Activated CD8-positive, alpha-beta T cell treated with anti-CD3 and anti-CD28 coated beads, Interleukin-2, amount 10 ng/mL, durations not matched to agents 7 days and 5 days (primary cell): ENCODE results near the gene LMTK3. TPM values are rescaled to one million over a fixed set of nuclear protein-coding genes. Genes with fewer than 3 reads are reported as not detected.
"Not testable (repeated sequence)": the region's sequence is repeated elsewhere in the genome, so short reads cannot be mapped to it uniquely, and the experiment has no call there.

Experiments used
- ATAC-seq: fragments of 150-1000 bp; cut with Tn5 transposase; one replicate; pipeline ENCODE4 v1.10.0; 2021; ENCODE audit warnings: moderate library complexity
- CTCF ChIA-PET: fragments of 350-600 bp; sonication (Branson Sonifier 250); formaldehyde crosslinking; loops from one replicate; lab custom pipeline; 2021; ENCODE audit warnings: antibody characterized with exemption; lab: Charles Lee
- POLR2A ChIA-PET: fragments of 350-600 bp; sonication (Branson Sonifier 250); formaldehyde crosslinking; loops from one replicate; lab custom pipeline; 2021; ENCODE audit warnings: antibody characterized with exemption; lab: Charles Lee
- DNase-seq: peaks from one replicate; pipeline ENCODE4 v3.0.0-alpha.2; 2020
- H3K27ac Mint-ChIP-seq: one replicate; pipeline ENCODE4 v1.8.0; 2021; ENCODE audit warnings: mild to moderate bottlenecking, mixed read lengths
- H3K27me3 Mint-ChIP-seq: one replicate; pipeline ENCODE4 v1.8.0; 2021; ENCODE audit warnings: low read depth, mixed read lengths
- H3K36me3 Mint-ChIP-seq: one replicate; pipeline ENCODE4 v1.8.0; 2021; ENCODE audit warnings: low read depth, mixed read lengths
- H3K4me1 Mint-ChIP-seq: one replicate; pipeline ENCODE4 v1.8.0; 2021; ENCODE audit warnings: low read depth, mixed read lengths
- H3K4me3 Mint-ChIP-seq: one replicate; pipeline ENCODE4 v1.8.0; 2021; ENCODE audit warnings: mild to moderate bottlenecking, mixed read lengths
- H3K9me3 Mint-ChIP-seq: one replicate; pipeline ENCODE4 v1.8.0; 2022; ENCODE audit warnings: mixed read lengths; ENCODE audit not compliant: insufficient read depth
- total RNA-seq, 2 experiments: library from RNA; stranded (reverse); gene quantifications; one replicate each; pipeline ENCODE4 v1.2.3, GENCODE V29; 2021

LMTK3 gene
- total RNA-seq, 2 experiments from 2014 or later, result 2.8 to 3.7 TPM

DNA sequence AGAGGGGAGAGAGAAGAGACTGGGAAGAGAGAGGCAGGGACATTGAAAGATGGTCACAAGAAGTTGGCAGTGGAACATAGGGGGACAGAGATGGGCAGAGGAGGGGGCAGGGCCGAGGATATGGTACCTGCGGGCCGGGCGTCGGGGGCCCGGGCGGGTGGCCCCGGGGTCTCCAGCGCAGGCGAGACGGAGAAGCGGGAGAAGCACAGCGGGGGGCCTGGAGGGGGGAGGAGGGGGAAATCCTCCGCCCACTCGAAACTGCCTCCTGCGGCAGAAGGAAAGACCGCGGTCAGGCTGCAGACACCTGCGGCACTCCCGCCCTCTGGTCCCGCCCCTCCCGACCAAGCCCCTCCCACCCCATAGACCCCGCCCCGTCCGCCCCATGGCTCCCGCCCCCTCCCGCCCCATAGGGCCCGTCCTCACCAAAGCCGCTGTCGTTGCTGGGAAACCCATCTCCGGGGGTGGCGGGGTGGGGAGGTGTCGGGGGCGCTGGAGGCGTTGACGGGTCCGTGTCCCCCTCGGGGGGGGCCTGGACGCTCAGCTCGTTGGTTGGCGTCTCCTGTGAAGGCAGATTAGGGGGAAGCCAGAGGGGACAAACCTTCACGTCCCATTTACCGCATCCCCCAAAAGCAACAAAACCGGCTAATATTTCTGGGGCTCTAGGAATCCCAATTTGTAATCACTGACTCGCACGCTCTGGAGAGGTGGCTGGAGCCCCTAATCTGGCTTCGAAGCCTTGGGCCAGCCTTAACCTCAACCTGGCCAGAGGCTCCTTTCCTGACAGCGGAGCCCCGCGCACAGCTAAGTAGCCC, 20.4 kb downstream of the LMTK3 start:
- H3K9me3 Mint-ChIP-seq, result no peaks in the 10 kb centered on the region
- ATAC-seq (peak; percentile 13), DNase-seq (peak; percentile 68)
- no peak overlapping the region for H3K27ac Mint-ChIP-seq
- ChIA-PET CTCF (interaction anchor here (0.7 to 5.1 kb wide), 8 partner anchors 10 to 157 kb away, joined by 3 to 53 read pairs (median 20); no protein-coding TSS in a partner anchor), POLR2A (no interaction called here)
- peak overlapping the region; percentile 28 for H3K4me3 Mint-ChIP-seq
- H3K4me1 Mint-ChIP-seq, result peaks cover 45% of the 10 kb centered on the region
- H3K36me3 Mint-ChIP-seq, result no peaks in the 10 kb centered on the region
- peaks cover 31% of the 10 kb centered on the region for H3K27me3 Mint-ChIP-seq

DNA sequence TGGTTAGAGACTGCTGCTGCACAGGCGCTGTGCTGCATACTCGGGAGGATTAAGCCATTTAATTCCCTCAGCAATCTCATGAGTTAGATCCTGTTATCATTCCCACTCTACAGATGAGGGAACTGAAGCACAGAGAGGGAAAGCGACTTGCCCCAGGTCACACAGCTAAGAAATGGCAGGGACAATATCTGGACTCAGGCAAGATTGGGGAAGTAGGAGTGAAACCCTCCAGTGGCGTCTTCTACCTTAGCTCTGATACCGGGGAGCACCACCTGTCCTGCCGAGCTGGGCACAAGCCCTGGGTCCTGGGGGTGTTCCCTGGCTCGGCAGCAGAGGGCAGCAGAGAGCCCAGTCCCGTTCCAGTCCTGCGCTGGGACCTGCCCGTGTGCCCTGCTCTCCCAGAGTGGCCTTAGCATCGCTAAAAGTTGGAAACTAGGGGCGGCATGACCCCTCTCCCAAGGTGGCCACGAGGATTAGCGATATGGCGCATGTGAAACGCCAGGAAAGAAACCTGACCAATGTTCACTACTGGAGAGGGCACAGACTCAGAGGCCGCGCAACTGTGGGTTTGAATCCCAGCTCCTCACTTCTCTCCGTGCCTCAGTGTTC, 21.9 kb downstream of the LMTK3 start:
- CTCF ChIA-PET, result interaction anchor here (0.7 to 5.1 kb wide), 31 partner anchors 8 to 185 kb away, joined by 3 to 53 read pairs (median 4); partner anchors contain the start of genes KDELR1, RPL18, SPHK2 and SYNGR4
- H3K27ac Mint-ChIP-seq, result no peak overlapping the region
- no peak overlapping the region for H3K4me3 Mint-ChIP-seq
- peak; percentile 86 for DNase-seq
- POLR2A ChIA-PET, result interaction anchor here (0.5 to 1.0 kb wide), 3 partner anchors 9 to 160 kb away, joined by 3 to 5 read pairs (median 3); partner anchors contain the start of genes RPL18 and SPHK2
- peak; percentile 56 for ATAC-seq
- peaks cover 28% of the 10 kb centered on the region for H3K27me3 Mint-ChIP-seq
- peaks cover 36% of the 10 kb centered on the region for H3K4me1 Mint-ChIP-seq
- no peaks in the 10 kb centered on the region for H3K36me3 Mint-ChIP-seq
- H3K9me3 Mint-ChIP-seq, result no peaks in the 10 kb centered on the region

DNA sequence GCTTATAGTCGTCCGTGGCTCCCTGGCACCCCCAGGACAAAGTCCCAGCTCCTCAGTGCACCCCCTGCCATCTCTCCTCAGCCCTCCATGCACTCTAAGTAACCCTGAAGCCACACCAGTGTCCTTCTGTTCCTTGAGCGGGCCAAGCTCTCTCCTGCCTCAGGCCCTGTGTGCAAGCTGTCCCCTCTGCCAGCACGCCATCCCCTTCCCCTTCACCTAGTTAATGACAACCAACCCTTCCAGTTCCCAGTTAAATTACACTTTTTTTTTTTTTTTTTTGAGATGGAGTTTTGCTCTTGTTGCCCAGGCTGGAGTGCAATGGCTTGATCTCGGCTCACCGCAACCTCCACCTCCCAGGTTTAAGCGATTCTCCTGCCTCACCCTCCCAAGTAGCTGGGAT, 23.2 kb downstream of the LMTK3 start:
- H3K27ac Mint-ChIP-seq, H3K36me3 Mint-ChIP-seq, H3K4me3 Mint-ChIP-seq, H3K9me3 Mint-ChIP-seq, ATAC-seq, DNase-seq: not testable (repeated sequence)
- peaks cover 30% of the 10 kb centered on the region for H3K4me1 Mint-ChIP-seq
- ChIA-PET CTCF (interaction anchor here (0.6 to 5.1 kb wide), 8 partner anchors 8 to 174 kb away, joined by 3 to 53 read pairs (median 10); a partner anchor contains a TSS), POLR2A (interaction anchor here (0.7 kb wide), 1 partner anchor 847 kb away, joined by 3 read pairs; the partner anchor contains the start of gene CD37)
- peaks cover 20% of the 10 kb centered on the region for H3K27me3 Mint-ChIP-seq

GRCh38 chr19:48487948-48488347, 23.7 kb downstream of the LMTK3 start:
- no peaks in the 10 kb centered on the region for H3K36me3 Mint-ChIP-seq
- DNase-seq (no peak), ATAC-seq (no peak)
- H3K4me1 Mint-ChIP-seq, result peaks cover 28% of the 10 kb centered on the region
- no peaks in the 10 kb centered on the region for H3K9me3 Mint-ChIP-seq
- no peak overlapping the region for H3K4me3 Mint-ChIP-seq
- H3K27ac Mint-ChIP-seq, result no peak overlapping the region
- POLR2A ChIA-PET, result interaction anchor here (0.9 kb wide), 1 partner anchor 9 kb away, joined by 3 read pairs; no protein-coding TSS in a partner anchor
- H3K27me3 Mint-ChIP-seq, result peaks cover 18% of the 10 kb centered on the region
- CTCF ChIA-PET, result interaction anchor here (1.1 to 5.1 kb wide), 3 partner anchors 96 to 174 kb away, joined by 3 to 53 read pairs (median 26); no protein-coding TSS in a partner anchor

GRCh38 chr19:48487544-48487943, 24.1 kb downstream of the LMTK3 start:
- POLR2A ChIA-PET, result interaction anchor here (0.9 kb wide), 1 partner anchor 8 kb away, joined by 3 read pairs; no protein-coding TSS in a partner anchor
- Mint-ChIP-seq H3K36me3 (no peaks in the 10 kb centered on the region), H3K27me3 (peaks cover 16% of the 10 kb centered on the region), H3K27ac (no peak overlapping the region), H3K4me1 (peaks cover 24% of the 10 kb centered on the region), H3K9me3 (no peaks in the 10 kb centered on the region), H3K4me3 (no peak overlapping the region)
- ATAC-seq (no peak), DNase-seq (no peak)
- CTCF ChIA-PET, result interaction anchor here (0.8 to 5.1 kb wide), 5 partner anchors 18 to 173 kb away, joined by 3 to 53 read pairs (median 3); no protein-coding TSS in a partner anchor

- H3K27me3 Mint-ChIP-seq, H3K36me3 Mint-ChIP-seq, ATAC-seq, H3K4me3 Mint-ChIP-seq, DNase-seq, H3K9me3 Mint-ChIP-seq, H3K27ac Mint-ChIP-seq, POLR2A ChIA-PET: not testable (repeated sequence)
- peaks cover 21% of the 10 kb centered on the region for H3K4me1 Mint-ChIP-seq
- CTCF ChIA-PET, result interaction anchor here (0.8 to 5.1 kb wide), 4 partner anchors 19 to 122 kb away, joined by 3 to 53 read pairs (median 4); no protein-coding TSS in a partner anchor
Measured at GRCh38 chr19:48486706-48487105, 24.9 kb downstream of the LMTK3 start.

DNA sequence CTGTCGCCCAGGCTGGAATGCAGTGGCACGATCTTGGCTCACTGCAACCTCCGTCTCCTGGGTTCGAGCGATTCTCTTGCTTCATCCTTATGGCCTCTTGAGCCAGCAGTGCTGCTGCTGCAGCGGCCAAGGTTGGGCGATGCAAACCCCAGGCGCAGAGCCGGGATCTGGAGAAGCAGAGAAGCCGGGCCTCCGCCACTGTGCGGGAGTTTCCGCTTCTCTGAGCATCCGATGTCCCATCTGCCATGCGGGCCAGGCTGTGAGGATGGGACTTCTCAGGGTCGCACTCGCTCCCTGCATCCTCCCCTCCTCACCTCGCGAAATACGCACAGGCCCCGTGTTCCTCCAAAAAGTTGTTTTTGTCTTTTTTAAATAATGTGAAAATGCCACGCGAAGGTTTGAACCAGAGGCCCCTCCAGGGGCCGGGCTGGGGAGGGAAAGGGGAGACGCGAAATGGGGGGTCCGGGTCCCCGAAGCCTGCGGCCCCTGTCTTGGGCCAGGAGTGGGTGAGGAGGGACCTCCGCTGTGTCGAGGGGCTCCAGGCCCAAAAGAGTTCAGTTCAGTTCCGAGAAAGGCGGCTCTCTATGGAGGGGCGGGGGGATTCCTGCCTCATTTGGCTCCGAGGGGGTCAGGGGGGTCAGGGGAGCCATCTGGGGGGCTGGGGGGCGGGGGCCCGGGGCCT, 26.6 kb downstream of the LMTK3 start:
- Mint-ChIP-seq H3K27ac (no peak overlapping the region), H3K4me3 (no peak overlapping the region)
- no peak for ATAC-seq

GRCh38 chr19:48484247-48484893, 27.3 kb downstream of the LMTK3 start:
- H3K27ac Mint-ChIP-seq, result no peak overlapping the region
- peaks cover 29% of the 10 kb centered on the region for H3K4me1 Mint-ChIP-seq
- ChIA-PET POLR2A (no interaction called here), CTCF (no interaction called here)
- no peaks in the 10 kb centered on the region for H3K9me3 Mint-ChIP-seq
- no peak for DNase-seq
- no peak overlapping the region for H3K4me3 Mint-ChIP-seq
- no peaks in the 10 kb centered on the region for H3K27me3 Mint-ChIP-seq
- no peak for ATAC-seq
- H3K36me3 Mint-ChIP-seq, result peaks cover 10% of the 10 kb centered on the region

More for the DNA sequence above, 26.6 kb downstream of the LMTK3 start:
- no peak for DNase-seq
- ChIA-PET CTCF (no interaction called here), POLR2A (no interaction called here)
- Mint-ChIP-seq H3K4me1 (peaks cover 27% of the 10 kb centered on the region), H3K36me3 (peaks cover 3% of the 10 kb centered on the region), H3K9me3 (no peaks in the 10 kb centered on the region), H3K27me3 (no peaks in the 10 kb centered on the region)

DNA sequence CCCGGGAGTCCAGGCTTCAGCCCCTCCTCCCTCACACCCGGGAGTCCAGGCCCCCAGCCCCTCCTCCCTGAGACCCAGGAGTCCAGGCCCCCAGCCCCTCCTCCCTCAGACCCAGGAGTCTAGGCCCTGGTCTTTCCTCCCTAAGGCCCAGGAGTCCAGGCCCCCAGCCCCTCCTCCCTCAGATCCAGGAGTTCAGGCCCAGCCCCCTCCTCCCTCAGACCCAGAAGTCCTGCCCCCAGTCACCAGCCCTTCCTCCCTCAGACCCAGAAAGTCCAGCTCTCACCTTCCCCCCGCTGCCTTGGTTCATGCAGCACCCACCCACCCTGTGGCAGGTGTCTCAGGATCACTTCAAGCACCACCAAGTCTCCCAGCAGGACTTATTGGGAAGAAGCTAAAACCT, 28.3 kb downstream of the LMTK3 start:
- no peaks in the 10 kb centered on the region for H3K9me3 Mint-ChIP-seq
- no peak for DNase-seq
- ChIA-PET POLR2A (no interaction called here), CTCF (no interaction called here)
- no peak overlapping the region for H3K4me3 Mint-ChIP-seq
- peaks cover 16% of the 10 kb centered on the region for H3K36me3 Mint-ChIP-seq
- ATAC-seq, result no peak
- H3K4me1 Mint-ChIP-seq, result peaks cover 31% of the 10 kb centered on the region
- H3K27ac Mint-ChIP-seq, result no peak overlapping the region
- no peaks in the 10 kb centered on the region for H3K27me3 Mint-ChIP-seq

- ChIA-PET CTCF (interaction anchor here (1.8 kb wide), 1 partner anchor 8 kb away, joined by 19 read pairs; no protein-coding TSS in a partner anchor), POLR2A (interaction anchor here (0.8 to 2.2 kb wide), 2 partner anchors 36 to 118 kb away, joined by 3 to 8 read pairs; partner anchors contain the start of genes SYNGR4 and TMEM143)
- H3K36me3 Mint-ChIP-seq, result peaks cover 16% of the 10 kb centered on the region
- H3K27me3 Mint-ChIP-seq, result no peaks in the 10 kb centered on the region
- DNase-seq, result no peak
- peak overlapping the region; percentile 50 for H3K27ac Mint-ChIP-seq
- H3K9me3 Mint-ChIP-seq, result no peaks in the 10 kb centered on the region
- H3K4me1 Mint-ChIP-seq, result peaks cover 31% of the 10 kb centered on the region
- H3K4me3 Mint-ChIP-seq, result no peak overlapping the region
- ATAC-seq, result no peak
Measured at GRCh38 chr19:48481846-48482639, 29.6 kb downstream of the LMTK3 start.
